ENCODE measurements around the gene SCT. TPM values are rescaled to one million over a fixed set of nuclear protein-coding genes. Genes with fewer than 3 reads are reported as not detected.
"Not testable (repeated sequence)": the region's sequence is repeated elsewhere in the genome, so short reads cannot be mapped to it uniquely, and the experiment has no call there.

The SCT gene
- total and polyA plus RNA-seq, 2 experiments from 2014 or later = 4.3 to 8.9 TPM

- Histone ChIP-seq H3K36me3 (no peaks in the 10 kb centered on the region), H3K4me1 (ENCODE audit: low read depth) (peaks cover 8% of the 10 kb centered on the region), H3K27me3 (no peaks in the 10 kb centered on the region), H3K9me3 (ENCODE audit: low read depth) (no peaks in the 10 kb centered on the region), H3K4me3 (no peak overlapping the region), H3K27ac (no peak overlapping the region)
- no peak for TF ChIP-seq CTCF (IDR thresholded peaks at IDR 0.05; ENCODE audit: low read depth, low read length)
- DNase-seq (ENCODE audit: low read depth in 1 of 2, low spot score in 1 of 2) = no peak
These were observed 29.9 kb upstream of the SCT start for GRCh38 chr11:656866-657265.

GRCh38 chr11:656426-656825 lies 29.4 kb upstream of the SCT start:
- no peak for TF ChIP-seq CTCF (IDR thresholded peaks at IDR 0.05; ENCODE audit: low read depth, low read length)
- Histone ChIP-seq H3K27ac (no peak overlapping the region), H3K27me3 (no peaks in the 10 kb centered on the region), H3K9me3 (ENCODE audit: low read depth) (no peaks in the 10 kb centered on the region), H3K36me3 (no peaks in the 10 kb centered on the region), H3K4me1 (ENCODE audit: low read depth) (peaks cover 8% of the 10 kb centered on the region), H3K4me3 (no peak overlapping the region)
- no peak for DNase-seq (ENCODE audit: low read depth in 1 of 2, low spot score in 1 of 2)

GRCh38 chr11:655036-655726 lies 28.2 kb upstream of the SCT start:
- no peaks in the 10 kb centered on the region for H3K9me3 ChIP-seq (ENCODE audit: low read depth)
- peaks cover 6% of the 10 kb centered on the region for H3K36me3 ChIP-seq
- H3K27me3 ChIP-seq = no peaks in the 10 kb centered on the region
- no peak overlapping the region for H3K4me3 ChIP-seq
- no peak for TF ChIP-seq CTCF (IDR thresholded peaks at IDR 0.05; ENCODE audit: low read depth, low read length)
- H3K4me1 ChIP-seq (ENCODE audit: low read depth) = no peaks in the 10 kb centered on the region
- no peak for DNase-seq (ENCODE audit: low read depth in 1 of 2, low spot score in 1 of 2)
- no peak overlapping the region for H3K27ac ChIP-seq

- H3K9me3 ChIP-seq (ENCODE audit: low read depth); DNase-seq (ENCODE audit: low read depth in 1 of 2, low spot score in 1 of 2); H3K4me1 ChIP-seq (ENCODE audit: low read depth); H3K4me3 ChIP-seq; H3K27me3 ChIP-seq; H3K27ac ChIP-seq: not testable (repeated sequence)
- H3K36me3 ChIP-seq = peaks cover 10% of the 10 kb centered on the region
These were observed 27.5 kb upstream of the SCT start for GRCh38 chr11:654444-654843.

GRCh38 chr11:653837-654236 lies 26.9 kb upstream of the SCT start:
- Histone ChIP-seq H3K36me3 (peaks cover 10% of the 10 kb centered on the region), H3K4me1 (ENCODE audit: low read depth) (no peaks in the 10 kb centered on the region), H3K27ac (no peak overlapping the region), H3K9me3 (ENCODE audit: low read depth) (no peaks in the 10 kb centered on the region), H3K4me3 (no peak overlapping the region), H3K27me3 (no peaks in the 10 kb centered on the region)
- no peak for TF ChIP-seq CTCF (IDR thresholded peaks at IDR 0.05; ENCODE audit: low read depth, low read length)
- DNase-seq (ENCODE audit: low read depth in 1 of 2, low spot score in 1 of 2) = no peak

GRCh38 chr11:653136-653535 lies 26.2 kb upstream of the SCT start:
- peaks cover 10% of the 10 kb centered on the region for H3K36me3 ChIP-seq
- H3K27ac ChIP-seq; H3K27me3 ChIP-seq; DNase-seq (ENCODE audit: low read depth in 1 of 2, low spot score in 1 of 2); H3K4me1 ChIP-seq (ENCODE audit: low read depth); H3K9me3 ChIP-seq (ENCODE audit: low read depth); H3K4me3 ChIP-seq: not testable (repeated sequence)

Measured in cardiac muscle cell (in vitro differentiated cells and primary cell).